K562 treated with DMSO at 1 percent for 12 hours (cell line): ENCODE results near the gene ANKRD63. TPM values are rescaled to one million over a fixed set of nuclear protein-coding genes. Genes with fewer than 3 reads are reported as not detected.

Experiments used
- total RNA-seq: library from RNA; unstranded; fragments of 300-600 nt; gene quantifications from 2 replicates; pipeline ENCODE4 v1.2.3, GENCODE V29; 2022; ENCODE audit not compliant: insufficient read depth

ANKRD63 gene
- total RNA-seq, result 1.2 TPM in 1 of 2 replicates, not detected in the other

GRCh38 chr15:40282869-40283614 lies at the start of gene ANKRD63:
ANKRD63 (minus strand) TSS chr15:40283064; CDS start chr15:40282586, 478 bp downstream.

DNA sequence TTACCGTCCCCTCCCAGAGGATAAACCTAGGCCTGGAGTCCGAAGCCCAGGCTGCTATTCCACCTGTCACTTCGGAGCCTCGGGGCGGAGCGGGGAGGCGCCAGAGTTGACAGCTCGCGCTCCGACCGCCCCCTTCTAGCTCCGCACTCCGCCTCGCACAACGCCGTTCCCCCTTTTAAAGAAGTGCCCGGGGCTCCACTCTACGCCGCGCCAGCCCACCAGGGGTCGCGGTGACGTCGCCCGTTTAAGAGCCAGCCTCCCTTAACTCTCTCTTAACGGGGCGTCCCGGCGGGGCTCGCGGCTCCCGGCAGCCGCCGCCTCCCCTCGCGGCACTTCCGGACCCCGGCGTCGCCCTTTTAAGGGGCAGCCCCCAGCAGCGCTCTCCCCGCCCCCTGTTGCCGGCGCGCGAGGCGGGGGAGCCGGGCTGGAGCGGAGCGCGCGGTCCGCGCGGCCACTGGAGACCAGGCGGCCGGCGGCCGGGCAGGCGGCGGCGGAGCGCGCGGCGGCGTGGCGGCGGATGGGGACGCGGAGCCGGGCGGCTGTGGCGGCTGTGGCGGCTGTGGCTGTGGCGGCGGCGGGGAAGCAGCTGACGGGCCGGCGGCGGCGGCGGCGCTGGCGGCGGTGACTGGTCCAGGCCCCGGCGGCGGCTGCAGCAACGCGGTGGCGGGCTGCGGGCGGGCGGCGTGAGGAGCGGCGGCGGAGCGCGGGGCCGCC lies 40.5 kb upstream of the ANKRD63 start, which contains the start of gene INAFM2:
INAFM2 (plus strand) TSS at position 454 of the 714 bp plus-strand sequence. CDS start 364 bp downstream, outside the sequence.

DNA sequence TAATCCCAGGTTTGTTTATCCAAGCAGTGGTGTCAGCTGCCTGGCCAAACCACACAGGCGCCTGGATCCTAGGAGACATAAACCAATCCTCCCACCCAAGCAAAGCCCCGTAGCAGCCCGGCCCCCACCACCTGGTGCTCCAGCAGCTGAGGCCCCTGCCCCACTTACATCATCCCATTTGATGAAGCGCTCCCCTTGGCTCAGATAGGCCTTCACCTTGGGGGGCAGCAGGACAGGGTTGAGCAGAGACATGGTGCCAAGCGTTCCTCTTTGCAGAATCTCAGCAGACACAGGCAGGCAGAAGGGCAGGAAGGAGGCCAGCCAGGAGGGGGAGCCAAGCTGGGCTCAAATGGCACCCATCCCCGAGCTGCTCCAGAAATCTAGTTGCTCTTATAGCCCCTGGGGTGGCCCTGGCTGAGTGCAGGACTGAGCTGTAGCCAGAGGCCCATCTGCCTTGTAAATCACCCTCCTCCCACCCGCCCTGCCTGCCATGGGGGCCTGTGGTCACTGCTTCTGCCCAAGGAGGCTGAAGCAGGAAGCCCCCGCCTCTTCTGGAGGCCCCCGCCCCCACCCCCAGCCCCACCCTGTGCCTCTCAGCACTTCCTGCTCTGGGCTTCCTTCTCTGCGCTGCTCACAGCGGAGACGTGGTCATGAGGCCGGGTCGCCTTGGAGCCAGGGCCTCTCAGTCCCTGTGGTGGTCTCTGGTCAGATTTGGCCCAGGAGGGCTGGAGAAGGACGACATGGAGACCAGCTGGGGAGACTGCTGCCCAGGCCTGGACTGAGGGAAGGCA lies 24.8 kb upstream of the ANKRD63 start, which contains the start of gene PLCB2:
PLCB2 (minus strand) TSS at position 515 of the 791 bp plus-strand sequence; CDS start at position 252, 263 bp downstream.

GRCh38 chr15:40238532-40239403 lies 44.1 kb downstream of the ANKRD63 start, which contains the start of gene PAK6:
PAK6 (plus strand) TSS chr15:40239063; CDS start chr15:40264786, 25,723 bp downstream.

Other genes starting within 250 kb of the ANKRD63 start
- 282 and 299 TPM in 2 replicates for gene SRP14, start 243.9 kb downstream of the ANKRD63 start, total RNA-seq
- 11.8 and 20.0 TPM in 2 replicates for gene BMF, start 174.2 kb downstream of the ANKRD63 start, total RNA-seq
- gene BUB1B, start 122.0 kb downstream of the ANKRD63 start, total RNA-seq, result 15.6 and 50.3 TPM in 2 replicates
- gene PAK6, start 44.0 kb downstream of the ANKRD63 start, total RNA-seq, result 0.44 TPM in 1 of 2 replicates, not detected in the other
- gene PLCB2, start 24.9 kb upstream of the ANKRD63 start, total RNA-seq, result 4.1 and 7.1 TPM in 2 replicates
- gene INAFM2, start 40.6 kb upstream of the ANKRD63 start, total RNA-seq, result 14.7 and 22.7 TPM in 2 replicates
- 0.32 and 0.83 TPM in 2 replicates for gene CCDC9B, start 57.9 kb upstream of the ANKRD63 start, total RNA-seq
- not detected in 2 replicates for gene PHGR1, start 68.0 kb upstream of the ANKRD63 start, total RNA-seq
- 0.06 TPM in 1 of 2 replicates, not detected in the other for gene DISP2, start 75.2 kb upstream of the ANKRD63 start, total RNA-seq
- gene KNSTRN, start 99.7 kb upstream of the ANKRD63 start, total RNA-seq, result 28.4 and 47.2 TPM in 2 replicates
- 3.2 and 3.3 TPM in 2 replicates for gene IVD, start 122.7 kb upstream of the ANKRD63 start, total RNA-seq
- 15.2 and 28.2 TPM in 2 replicates for gene BAHD1, start 157.9 kb upstream of the ANKRD63 start, total RNA-seq
- 10.8 and 15.0 TPM in 2 replicates for gene CHST14, start 187.9 kb upstream of the ANKRD63 start, total RNA-seq